Measurements from ENCODE around the gene RPRD1A. TPM values are rescaled to one million over a fixed set of nuclear protein-coding genes. Genes with fewer than 3 reads are reported as not detected.

The RPRD1A gene
- total and polyA plus RNA-seq, 2 of the 4 experiments (the other 2 are of a cell fraction): 23.3 to 27.2 TPM

DNA sequence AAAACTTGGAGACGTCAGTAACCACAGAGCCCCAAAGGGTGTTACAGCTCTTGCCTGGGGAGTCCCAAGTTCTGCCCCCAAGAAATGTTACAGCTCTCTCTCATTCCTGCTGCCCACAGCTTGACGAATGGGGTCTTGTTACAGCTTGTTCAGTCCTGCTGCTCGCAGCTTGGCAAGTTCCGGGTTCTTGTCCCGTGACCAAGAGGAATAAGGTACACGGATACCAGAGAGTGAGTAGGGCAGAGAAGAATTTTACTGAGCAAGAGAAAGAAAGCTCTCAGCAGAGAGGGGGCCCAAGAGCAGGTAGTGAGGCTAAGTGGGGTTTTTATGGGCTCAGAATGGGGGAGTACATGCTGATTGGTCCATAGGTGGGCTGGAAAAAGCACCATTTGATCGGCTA lies 34.6 kb upstream of the RPRD1A start:
- no TSS peak for BruUV-seq (replicated peaks)
- Histone ChIP-seq H3K36me3 (ENCODE audit: control insufficient read depth, insufficient read depth, low read length) (no peaks in the 10 kb centered on the region), H2AK5ac (ENCODE audit: low read depth, low read length) (no peak overlapping the region), H4K8ac (ENCODE audit: low read depth in 2 of 2, low read length in 2 of 2) (no peak overlapping the region), H3K9ac (ENCODE audit: low read depth, low read length) (no peak overlapping the region), H3K14ac (replicated peaks; ENCODE audit: low read depth, low read length) (no peak overlapping the region), H3K4me1 (ENCODE audit: control insufficient read depth, insufficient read depth, low read length) (no peaks in the 10 kb centered on the region), H3K27me3 (ENCODE audit: control insufficient read depth, insufficient read depth, low read length) (no peaks in the 10 kb centered on the region; the same call in 1 of the 2 replicates), H3K9me3 (ENCODE audit: control insufficient read depth, insufficient read depth, low read length) (peaks cover 6% of the 10 kb centered on the region), H2BK20ac (ENCODE audit: low read depth, low read length) (no peak overlapping the region), H2AK9ac (replicated peaks; ENCODE audit: low read depth, low read length, poor library complexity) (peak overlapping the region; percentile 37), H2BK120ac (ENCODE audit: low read depth, low read length) (no peak overlapping the region), H2AFZ (replicated peaks; ENCODE audit: low read length, poor library complexity) (no peak overlapping the region), H2BK5ac (ENCODE audit: low read depth, low read length, poor library complexity, severe bottlenecking) (no peak overlapping the region), H4K91ac (ENCODE audit: insufficient read depth, low read depth, low read length) (no peak overlapping the region), H3K18ac (ENCODE audit: low read depth, low read length) (no peak overlapping the region), H4K5ac (ENCODE audit: low read depth, low read length) (no peak overlapping the region), H3K4me2 (ENCODE audit: low read depth, low read length) (no peak overlapping the region), H3K79me1 (ENCODE audit: low read depth in 1 of 2, low read length in 2 of 2) (no peaks in the 10 kb centered on the region), H4K20me1 (ENCODE audit: insufficient read depth, low read length) (no peaks in the 10 kb centered on the region), H3K27ac (ENCODE audit: insufficient read depth, low read length) (no peak overlapping the region), H2BK15ac (ENCODE audit: low read depth, low read length) (no peak overlapping the region), H3K23ac (ENCODE audit: low read depth, low read length) (no peak overlapping the region), H3K4ac (ENCODE audit: low read depth, low read length) (no peak overlapping the region), H3K4me3 (ENCODE audit: insufficient read depth, low read depth, low read length) (no peak overlapping the region), H3K56ac (ENCODE audit: extremely low read depth, insufficient read depth, low read length) (no peak overlapping the region), H3K9me1 (ENCODE audit: insufficient read depth, low read length) (no peaks in the 10 kb centered on the region; the same call in 1 of the 2 replicates)
- POLR2A ChIA-PET (ENCODE audit: unreplicated experiment): no interaction called here
- WGBS, 2 experiments (ENCODE audit: extremely low coverage in 2 of 2, insufficient read length in 1 of 2): 88% methylated on average over 1 of the region's 7 CpGs; no CpG with 5 or more reads in 1 of the 2 experiments
- CTCF ChIA-PET: no interaction called here
- dilution Hi-C loops (cut with HindIII; ENCODE audit: low sequenced_read_pairs, unreplicated experiment): no loop called here
- ATAC-seq (ENCODE audit: low read depth): no peak
- no peak for DNase-seq
- in situ Hi-C loops (cut with MboI; ENCODE audit: low sequenced_read_pairs): no loop called here
- no peak for TF ChIP-seq RFX5 (IDR thresholded peaks at IDR 0.05; ENCODE audit: low read depth, low read length)
- no peak for TF ChIP-seq POLR2A (IDR thresholded peaks at IDR 0.05; ENCODE audit: low read depth, low read length)
- TF ChIP-seq, protein P1, sequence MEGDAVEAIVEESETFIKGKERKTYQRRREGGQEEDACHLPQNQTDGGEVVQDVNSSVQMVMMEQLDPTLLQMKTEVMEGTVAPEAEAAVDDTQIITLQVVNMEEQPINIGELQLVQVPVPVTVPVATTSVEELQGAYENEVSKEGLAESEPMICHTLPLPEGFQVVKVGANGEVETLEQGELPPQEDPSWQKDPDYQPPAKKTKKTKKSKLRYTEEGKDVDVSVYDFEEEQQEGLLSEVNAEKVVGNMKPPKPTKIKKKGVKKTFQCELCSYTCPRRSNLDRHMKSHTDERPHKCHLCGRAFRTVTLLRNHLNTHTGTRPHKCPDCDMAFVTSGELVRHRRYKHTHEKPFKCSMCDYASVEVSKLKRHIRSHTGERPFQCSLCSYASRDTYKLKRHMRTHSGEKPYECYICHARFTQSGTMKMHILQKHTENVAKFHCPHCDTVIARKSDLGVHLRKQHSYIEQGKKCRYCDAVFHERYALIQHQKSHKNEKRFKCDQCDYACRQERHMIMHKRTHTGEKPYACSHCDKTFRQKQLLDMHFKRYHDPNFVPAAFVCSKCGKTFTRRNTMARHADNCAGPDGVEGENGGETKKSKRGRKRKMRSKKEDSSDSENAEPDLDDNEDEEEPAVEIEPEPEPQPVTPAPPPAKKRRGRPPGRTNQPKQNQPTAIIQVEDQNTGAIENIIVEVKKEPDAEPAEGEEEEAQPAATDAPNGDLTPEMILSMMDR (conservative IDR thresholded peaks at IDR 0.05; ENCODE audit: low read depth, low read length): no peak
- no peak for TF ChIP-seq MXI1 (IDR thresholded peaks at IDR 0.05; ENCODE audit: borderline replicate concordance, low read depth, low read length)
- TF ChIP-seq MAZ (IDR thresholded peaks at IDR 0.05; ENCODE audit: borderline replicate concordance, low read depth, low read length): no peak
- TF ChIP-seq FOS (IDR thresholded peaks at IDR 0.05; ENCODE audit: low read depth, low read length): no peak
- no peak for TF ChIP-seq NFE2L2 (IDR thresholded peaks at IDR 0.05; ENCODE audit: low read depth, low read length)
- TF ChIP-seq RCOR1 (IDR thresholded peaks at IDR 0.05; ENCODE audit: insufficient replicate concordance, low read length): no peak
- no peak for TF ChIP-seq RAD21 (IDR thresholded peaks at IDR 0.05; ENCODE audit: low read length)
- intact Hi-C loops (cut with micrococcal nuclease): no loop called here

Measured in IMR-90 (cell line).